ENCODE measurements around the gene IKBKE.
A peak's percentile ranks its signal among the peaks of the same experiment; 100 is the strongest.

IKBKE gene

GRCh38 chr1:206500046-206500445, 29.8 kb downstream of the IKBKE start:
- DNase-seq (ENCODE audit: low read depth): no peak
- no peak overlapping the region for H3K9ac ChIP-seq (ENCODE audit: low read length)
- no peak overlapping the region for H3K4me3 ChIP-seq (ENCODE audit: low read length)
- no peaks in the 10 kb centered on the region for H3K9me3 ChIP-seq (ENCODE audit: control insufficient read depth, low read length)
- no peaks in the 10 kb centered on the region for H3K36me3 ChIP-seq (ENCODE audit: control insufficient read depth, insufficient read depth, low read length, severe bottlenecking)
- peaks cover 72% of the 10 kb centered on the region for H3K4me1 ChIP-seq (ENCODE audit: control insufficient read depth, insufficient read depth, low read length)
- no peaks in the 10 kb centered on the region for H3K27me3 ChIP-seq (replicated peaks; ENCODE audit: control insufficient read depth, insufficient read depth, low read length)

- peaks cover 59% of the 10 kb centered on the region for H3K4me1 ChIP-seq (ENCODE audit: control insufficient read depth, insufficient read depth, low read length)
- no peaks in the 10 kb centered on the region for H3K9me3 ChIP-seq (ENCODE audit: control insufficient read depth, low read length)
- H3K36me3 ChIP-seq (ENCODE audit: control insufficient read depth, insufficient read depth, low read length, severe bottlenecking): no peaks in the 10 kb centered on the region
- H3K4me3 ChIP-seq (ENCODE audit: low read length): peak overlapping the region; percentile 24
- DNase-seq (ENCODE audit: low read depth): no peak
- no peaks in the 10 kb centered on the region for H3K27me3 ChIP-seq (replicated peaks; ENCODE audit: control insufficient read depth, insufficient read depth, low read length)
- peak overlapping the region; percentile 18 for H3K9ac ChIP-seq (ENCODE audit: low read length)
Measured at GRCh38 chr1:206501881-206502280, 31.6 kb downstream of the IKBKE start.

GRCh38 chr1:206502403-206502802, 32.1 kb downstream of the IKBKE start:
- Histone ChIP-seq H3K27me3 (replicated peaks; ENCODE audit: control insufficient read depth, insufficient read depth, low read length) (no peaks in the 10 kb centered on the region), H3K36me3 (ENCODE audit: control insufficient read depth, insufficient read depth, low read length, severe bottlenecking) (no peaks in the 10 kb centered on the region), H3K9me3 (ENCODE audit: control insufficient read depth, low read length) (no peaks in the 10 kb centered on the region), H3K4me1 (ENCODE audit: control insufficient read depth, insufficient read depth, low read length) (peaks cover 58% of the 10 kb centered on the region), H3K4me3 (ENCODE audit: low read length) (no peak overlapping the region), H3K9ac (ENCODE audit: low read length) (no peak overlapping the region)
- DNase-seq (ENCODE audit: low read depth): no peak

GRCh38 chr1:206502812-206503211, 32.5 kb downstream of the IKBKE start:
- no peak overlapping the region for H3K9ac ChIP-seq (ENCODE audit: low read length)
- H3K4me1 ChIP-seq (ENCODE audit: control insufficient read depth, insufficient read depth, low read length): peaks cover 54% of the 10 kb centered on the region
- no peaks in the 10 kb centered on the region for H3K27me3 ChIP-seq (replicated peaks; ENCODE audit: control insufficient read depth, insufficient read depth, low read length)
- H3K4me3 ChIP-seq (ENCODE audit: low read length): no peak overlapping the region
- H3K9me3 ChIP-seq (ENCODE audit: control insufficient read depth, low read length): no peaks in the 10 kb centered on the region
- no peaks in the 10 kb centered on the region for H3K36me3 ChIP-seq (ENCODE audit: control insufficient read depth, insufficient read depth, low read length, severe bottlenecking)
- peak; percentile 43 for DNase-seq (ENCODE audit: low read depth)

- peak; percentile 82 for DNase-seq (ENCODE audit: low read depth)
- H3K4me1 ChIP-seq (ENCODE audit: control insufficient read depth, insufficient read depth, low read length): peaks cover 54% of the 10 kb centered on the region
- H3K9ac ChIP-seq (ENCODE audit: low read length): peak overlapping the region; percentile 25
- H3K27me3 ChIP-seq (replicated peaks; ENCODE audit: control insufficient read depth, insufficient read depth, low read length): no peaks in the 10 kb centered on the region
- no peaks in the 10 kb centered on the region for H3K9me3 ChIP-seq (ENCODE audit: control insufficient read depth, low read length)
- H3K4me3 ChIP-seq (ENCODE audit: low read length): peak overlapping the region; percentile 24
- no peaks in the 10 kb centered on the region for H3K36me3 ChIP-seq (ENCODE audit: control insufficient read depth, insufficient read depth, low read length, severe bottlenecking)
Measured at GRCh38 chr1:206503591-206504362, 33.5 kb downstream of the IKBKE start.

GRCh38 chr1:206504363-206504713, 34.1 kb downstream of the IKBKE start:
- peaks cover 59% of the 10 kb centered on the region for H3K4me1 ChIP-seq (ENCODE audit: control insufficient read depth, insufficient read depth, low read length)
- H3K27me3 ChIP-seq (replicated peaks; ENCODE audit: control insufficient read depth, insufficient read depth, low read length): no peaks in the 10 kb centered on the region
- no peaks in the 10 kb centered on the region for H3K36me3 ChIP-seq (ENCODE audit: control insufficient read depth, insufficient read depth, low read length, severe bottlenecking)
- no peak overlapping the region for H3K9ac ChIP-seq (ENCODE audit: low read length)
- H3K9me3 ChIP-seq (ENCODE audit: control insufficient read depth, low read length): no peaks in the 10 kb centered on the region
- no peak overlapping the region for H3K4me3 ChIP-seq (ENCODE audit: low read length)
- DNase-seq (ENCODE audit: low read depth): no peak

GRCh38 chr1:206505702-206506355, 35.6 kb downstream of the IKBKE start:
- Histone ChIP-seq H3K4me3 (ENCODE audit: low read length) (no peak overlapping the region), H3K36me3 (ENCODE audit: control insufficient read depth, insufficient read depth, low read length, severe bottlenecking) (no peaks in the 10 kb centered on the region), H3K4me1 (ENCODE audit: control insufficient read depth, insufficient read depth, low read length) (peaks cover 59% of the 10 kb centered on the region), H3K9ac (ENCODE audit: low read length) (no peak overlapping the region), H3K9me3 (ENCODE audit: control insufficient read depth, low read length) (no peaks in the 10 kb centered on the region), H3K27me3 (replicated peaks; ENCODE audit: control insufficient read depth, insufficient read depth, low read length) (no peaks in the 10 kb centered on the region)
- DNase-seq (ENCODE audit: low read depth): peak; percentile 54

GRCh38 chr1:206506405-206507283, 36.4 kb downstream of the IKBKE start:
- peak overlapping the region; percentile 53 for H3K9ac ChIP-seq (ENCODE audit: low read length)
- DNase-seq (ENCODE audit: low read depth): no peak
- H3K36me3 ChIP-seq (ENCODE audit: control insufficient read depth, insufficient read depth, low read length, severe bottlenecking): no peaks in the 10 kb centered on the region
- no peaks in the 10 kb centered on the region for H3K9me3 ChIP-seq (ENCODE audit: control insufficient read depth, low read length)
- H3K4me1 ChIP-seq (ENCODE audit: control insufficient read depth, insufficient read depth, low read length): peaks cover 51% of the 10 kb centered on the region
- H3K27me3 ChIP-seq (replicated peaks; ENCODE audit: control insufficient read depth, insufficient read depth, low read length): no peaks in the 10 kb centered on the region
- peak overlapping the region; percentile 79 for H3K4me3 ChIP-seq (ENCODE audit: low read length)

- DNase-seq (ENCODE audit: low read depth): peak; percentile 85
- no peaks in the 10 kb centered on the region for H3K9me3 ChIP-seq (ENCODE audit: control insufficient read depth, low read length)
- no peaks in the 10 kb centered on the region for H3K27me3 ChIP-seq (replicated peaks; ENCODE audit: control insufficient read depth, insufficient read depth, low read length)
- H3K36me3 ChIP-seq (ENCODE audit: control insufficient read depth, insufficient read depth, low read length, severe bottlenecking): no peaks in the 10 kb centered on the region
- H3K4me3 ChIP-seq (ENCODE audit: low read length): peak within 1 kb of the TSS; percentile 79
- peaks cover 48% of the 10 kb centered on the region for H3K4me1 ChIP-seq (ENCODE audit: control insufficient read depth, insufficient read depth, low read length)
- H3K9ac ChIP-seq (ENCODE audit: low read length): peak within 1 kb of the TSS; percentile 53
Measured at GRCh38 chr1:206507284-206508129, 37.2 kb downstream of the IKBKE start, which contains the start of gene RASSF5. TSS of gene RASSF5 (plus strand) at chr1:206507531. CDS start at chr1:206507603, 72 bp downstream.

- H3K9me3 ChIP-seq (ENCODE audit: control insufficient read depth, low read length): no peaks in the 10 kb centered on the region
- no peaks in the 10 kb centered on the region for H3K27me3 ChIP-seq (replicated peaks; ENCODE audit: control insufficient read depth, insufficient read depth, low read length)
- H3K4me3 ChIP-seq (ENCODE audit: low read length): peak overlapping the region; percentile 79
- no peaks in the 10 kb centered on the region for H3K36me3 ChIP-seq (ENCODE audit: control insufficient read depth, insufficient read depth, low read length, severe bottlenecking)
- H3K4me1 ChIP-seq (ENCODE audit: control insufficient read depth, insufficient read depth, low read length): peaks cover 48% of the 10 kb centered on the region
- peak overlapping the region; percentile 41 for H3K9ac ChIP-seq (ENCODE audit: low read length)
- no peak for DNase-seq (ENCODE audit: low read depth)
Measured at GRCh38 chr1:206508130-206508889, 38.0 kb downstream of the IKBKE start.

Data from adipocyte (in vitro differentiated cells).